GM18909 (cell line): ENCODE data around the gene BRS3.
"Not testable (repeated sequence)": the region's sequence is repeated elsewhere in the genome, so short reads cannot be mapped to it uniquely, and the experiment has no call there.

Source experiments
- ATAC-seq: cut with Tn5 transposase; IDR thresholded peaks from one replicate; pipeline ENCODE4 v1.9.1; 2021; ENCODE audit warnings: mild to moderate bottlenecking; ENCODE audit not compliant: unreplicated experiment, poor library complexity

The BRS3 gene

DNA sequence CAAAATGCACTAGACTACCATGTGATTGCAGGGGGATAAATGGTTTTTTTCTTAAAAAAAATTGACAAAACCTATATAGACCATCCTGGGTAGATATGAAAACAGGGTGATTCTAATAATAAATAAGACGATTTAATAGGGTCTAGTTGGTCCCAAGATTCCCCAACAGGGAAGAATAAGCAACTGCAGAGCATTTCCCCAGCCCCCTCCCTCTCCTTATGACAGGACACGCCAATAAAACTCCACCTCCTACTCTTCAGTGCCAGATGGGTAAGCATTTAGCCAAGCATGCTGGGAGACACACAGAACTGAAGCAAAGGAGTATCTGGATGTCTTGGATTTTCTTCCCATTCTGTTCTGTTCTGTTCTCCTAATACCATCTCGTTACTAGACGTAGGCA lies at the start of gene BRS3:
BRS3 (plus strand) TSS at position 301 of the 400 bp plus-strand sequence. CDS start 168 bp downstream, outside the sequence.
- ATAC-seq = no peak

DNA sequence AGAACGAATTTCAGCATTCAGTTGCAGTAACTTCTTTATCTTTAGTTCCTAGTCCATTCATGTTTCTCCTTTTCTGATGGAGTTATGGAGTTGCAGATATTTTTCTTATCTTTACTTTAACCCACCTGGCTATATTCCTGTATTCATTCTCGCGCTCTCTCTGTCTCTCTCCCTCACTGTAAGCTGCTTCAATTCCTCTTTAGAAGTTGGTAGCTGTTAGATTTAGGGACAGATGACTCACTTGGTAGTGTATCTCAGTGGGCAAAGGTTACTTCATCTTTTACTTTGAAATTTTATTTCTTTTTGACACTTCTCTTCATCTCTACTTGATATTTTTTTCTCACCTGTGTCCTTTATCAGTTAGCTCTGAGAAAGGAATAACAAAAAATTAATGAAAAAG lies 49.6 kb upstream of the BRS3 start:
- no peak for ATAC-seq

DNA sequence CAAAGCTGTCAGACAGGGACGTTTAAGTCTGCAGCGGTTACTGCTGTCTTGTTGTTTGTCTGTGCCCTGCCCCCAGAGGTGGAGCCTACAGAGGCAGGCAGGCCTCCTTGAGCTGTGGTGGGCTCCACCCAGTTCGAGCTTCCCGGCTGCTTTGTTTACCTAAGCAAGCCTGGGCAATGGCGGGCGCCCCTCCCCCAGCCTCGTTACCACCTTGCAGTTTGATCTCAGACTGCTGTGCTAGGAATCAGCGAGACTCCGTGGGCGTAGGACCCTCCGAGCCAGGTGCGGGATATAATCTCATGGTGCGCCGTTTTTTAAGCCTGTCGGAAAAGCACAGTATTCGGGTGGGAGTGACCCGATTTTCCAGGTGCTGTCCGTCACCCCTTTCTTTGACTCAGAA lies 42.1 kb upstream of the BRS3 start:
- ATAC-seq = not testable (repeated sequence)

DNA sequence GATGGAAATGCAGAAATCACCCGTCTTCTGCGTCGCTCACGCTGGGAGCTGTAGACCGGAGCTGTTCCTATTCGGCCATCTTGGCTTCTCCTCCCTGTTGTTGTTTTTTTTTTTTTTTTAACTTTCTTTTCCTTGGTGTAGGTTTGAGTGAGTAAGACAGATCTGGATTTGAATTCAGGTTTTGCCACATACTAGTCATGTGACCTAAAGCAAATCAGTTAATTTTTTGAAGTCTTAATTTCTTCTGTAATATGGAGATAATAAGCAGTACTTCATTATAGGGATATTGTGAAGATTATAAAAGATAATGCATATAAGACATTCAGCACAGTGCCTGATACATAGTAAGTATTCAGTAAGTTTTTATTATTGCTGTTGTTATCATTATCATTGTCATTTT lies 41.5 kb upstream of the BRS3 start:
- no peak for ATAC-seq

DNA sequence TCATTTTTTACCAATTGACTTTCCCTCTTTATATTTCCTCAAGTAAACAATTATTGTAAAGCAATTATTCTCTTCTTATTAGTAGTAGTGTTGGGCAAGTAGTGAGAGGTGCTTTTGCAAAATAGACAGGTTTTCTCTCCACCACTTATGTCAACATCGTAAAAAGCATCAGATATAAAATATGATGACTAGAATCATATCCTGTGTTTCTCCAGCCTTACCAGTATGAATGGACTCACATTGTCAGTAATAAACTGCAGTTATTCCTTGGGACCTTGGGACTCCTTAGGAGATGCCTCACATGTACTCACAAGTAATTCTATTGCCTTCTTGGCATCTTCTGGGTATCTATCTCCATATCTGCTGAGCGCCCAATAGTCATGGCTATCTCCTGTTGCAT lies 40.4 kb upstream of the BRS3 start:
- ATAC-seq = no peak

DNA sequence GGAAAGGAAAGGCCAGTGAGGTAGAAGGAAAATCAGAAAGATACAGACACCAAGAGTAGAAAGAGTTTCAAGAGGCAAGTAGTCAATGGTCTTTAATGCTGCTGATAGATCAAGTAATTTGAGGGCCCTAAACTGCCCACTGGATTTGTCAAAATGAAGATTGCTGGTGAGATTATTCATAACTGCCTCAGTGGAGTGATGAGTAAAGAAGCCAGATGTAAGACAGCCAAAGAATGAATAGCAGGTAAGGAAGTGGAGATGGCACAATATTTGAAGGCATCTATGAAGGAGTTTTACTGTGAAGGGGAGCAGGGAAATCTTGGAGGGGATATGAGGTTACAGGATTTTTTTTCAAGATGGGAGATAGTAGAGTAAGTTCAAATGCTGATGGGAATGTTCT lies 39.8 kb upstream of the BRS3 start:
- no peak for ATAC-seq

DNA sequence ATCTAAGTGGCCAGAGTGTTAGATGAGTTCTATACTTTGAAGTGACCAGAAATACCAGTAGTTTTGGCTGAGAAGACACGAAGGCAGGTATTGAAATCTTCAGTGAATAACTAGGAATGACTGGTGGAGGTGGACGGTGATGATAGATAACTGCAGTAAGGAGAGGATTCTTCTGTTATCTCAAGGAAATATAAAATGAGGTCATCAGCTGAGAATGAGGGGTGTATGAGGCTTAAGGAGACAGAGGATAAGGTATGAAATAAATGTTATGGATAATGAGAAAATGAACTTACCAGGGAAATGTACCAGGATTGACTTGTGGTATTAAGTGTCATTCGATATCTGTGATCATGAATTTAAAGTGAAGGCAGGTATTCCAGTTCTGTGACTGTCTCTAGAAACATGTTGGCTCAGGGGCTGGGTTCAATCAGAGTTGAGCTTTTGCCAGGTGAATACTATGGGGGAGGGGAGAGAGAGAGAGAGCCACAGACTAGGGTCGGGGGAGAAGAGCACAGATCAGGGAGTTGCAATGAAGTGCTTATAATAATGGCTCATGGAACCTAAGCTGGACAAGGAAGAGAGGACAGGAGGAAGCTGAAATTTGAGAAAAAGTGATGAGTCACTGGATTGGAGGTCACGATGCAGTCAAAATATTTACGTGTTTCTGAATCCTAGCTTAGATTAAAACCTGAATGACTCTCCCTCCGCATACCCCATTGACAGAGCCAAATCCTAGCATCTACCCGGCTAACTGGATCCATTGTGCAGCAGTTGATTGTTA lies 37.5 kb upstream of the BRS3 start:
- no peak for ATAC-seq

DNA sequence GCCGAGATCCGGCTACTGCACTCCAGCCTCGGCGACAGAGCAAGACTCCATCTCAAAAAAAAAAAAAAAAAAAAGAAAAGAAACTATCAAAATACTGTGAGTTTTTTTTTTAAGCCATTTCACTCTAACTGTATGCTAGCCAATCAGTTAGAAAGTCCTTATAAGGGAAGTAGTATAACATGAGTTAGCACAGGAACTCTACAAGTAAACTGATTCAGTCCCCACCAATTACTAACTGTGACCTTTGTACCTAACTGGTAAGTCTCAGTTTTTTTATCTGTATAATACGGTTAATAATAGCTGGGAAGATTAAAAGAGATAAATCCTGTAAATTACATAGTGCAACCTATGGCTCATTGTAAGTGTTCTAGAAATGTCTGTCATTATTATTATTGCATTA lies 35.1 kb upstream of the BRS3 start:
- no peak for ATAC-seq

DNA sequence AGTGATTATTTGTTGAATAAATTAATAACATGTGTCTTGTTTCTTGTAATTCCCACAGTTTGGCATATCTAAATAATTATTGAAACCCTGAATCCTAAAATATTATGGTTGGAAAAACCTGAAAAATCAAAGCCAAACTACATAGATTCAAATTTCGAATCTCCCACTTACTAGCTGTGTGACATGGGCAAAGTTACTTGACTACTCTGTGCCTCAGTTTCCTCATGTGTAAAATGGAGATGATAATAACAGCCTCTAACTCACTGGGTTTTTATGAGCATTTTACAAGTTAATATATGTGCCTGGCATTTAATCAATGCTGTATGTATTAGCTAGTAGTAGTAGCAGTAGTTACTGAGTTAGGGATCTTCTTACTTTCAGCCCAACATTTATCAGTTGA lies 34.6 kb upstream of the BRS3 start:
- no peak for ATAC-seq

DNA sequence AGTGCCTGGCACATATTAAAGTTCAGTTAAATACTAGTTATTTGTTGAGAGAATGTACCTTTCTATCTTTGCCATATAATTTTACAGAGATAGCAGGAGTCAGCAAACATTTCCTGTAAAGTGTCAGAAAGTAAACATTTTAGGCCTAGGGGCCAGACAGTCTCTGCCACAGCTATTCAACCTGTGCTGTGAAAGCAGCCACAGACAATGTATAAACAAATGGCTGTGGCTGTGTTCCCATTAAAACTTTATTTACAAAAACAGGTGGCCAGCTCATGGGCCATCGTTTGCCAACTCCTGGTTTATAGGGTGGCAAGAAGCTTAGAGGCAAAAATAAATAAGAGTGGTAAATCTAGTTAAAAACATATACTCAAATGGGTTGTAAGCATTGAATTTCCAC lies 34.0 kb upstream of the BRS3 start:
- ATAC-seq = no peak

DNA sequence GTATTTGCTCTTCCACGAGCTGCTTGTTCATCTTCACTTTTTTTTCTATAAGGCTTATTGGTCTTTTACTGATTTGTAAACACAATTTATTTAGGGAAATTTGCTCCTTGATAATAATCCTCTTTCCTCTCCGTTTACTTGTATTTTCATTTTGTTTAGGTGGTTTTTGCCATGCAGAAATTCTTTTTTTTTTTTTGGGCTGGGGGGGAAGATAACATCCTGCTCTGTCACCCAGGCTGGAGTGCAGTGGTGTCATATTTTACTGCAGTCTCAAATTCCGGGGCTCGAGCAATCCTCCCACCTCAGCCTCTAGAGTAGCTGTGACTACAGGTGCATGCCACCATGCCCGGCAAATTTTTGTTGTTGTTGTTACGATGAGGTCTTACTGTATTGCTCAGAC lies 31.6 kb upstream of the BRS3 start:
- ATAC-seq = no peak

DNA sequence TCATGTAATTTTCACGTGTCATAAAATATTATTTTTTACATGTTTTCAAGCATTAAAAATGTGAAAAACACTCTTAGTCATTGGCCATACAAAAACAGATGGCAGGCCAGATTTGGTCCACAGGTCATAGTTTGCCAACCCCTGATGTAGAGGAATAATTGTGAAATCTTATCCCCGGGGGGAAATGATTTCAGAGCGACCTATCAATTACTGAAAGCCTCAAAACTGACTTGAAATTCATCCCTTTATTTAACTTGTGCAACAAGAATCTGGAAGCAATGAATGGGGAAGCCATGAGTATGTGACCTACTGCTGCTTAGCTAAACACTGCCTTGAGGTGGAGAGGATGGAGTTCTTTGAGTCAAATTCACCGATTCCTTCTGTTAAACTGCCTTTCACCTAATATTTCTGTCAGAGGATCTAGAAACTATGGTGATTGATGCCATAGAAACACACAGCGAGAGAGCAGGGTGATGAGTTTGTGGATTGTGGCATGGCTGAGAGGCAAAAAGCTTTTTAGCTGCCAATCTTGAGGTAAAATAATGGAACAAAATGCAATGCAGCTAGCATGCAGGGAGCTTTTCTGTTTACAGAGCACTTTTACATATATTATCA lies 30.3 kb upstream of the BRS3 start:
- no peak for ATAC-seq

DNA sequence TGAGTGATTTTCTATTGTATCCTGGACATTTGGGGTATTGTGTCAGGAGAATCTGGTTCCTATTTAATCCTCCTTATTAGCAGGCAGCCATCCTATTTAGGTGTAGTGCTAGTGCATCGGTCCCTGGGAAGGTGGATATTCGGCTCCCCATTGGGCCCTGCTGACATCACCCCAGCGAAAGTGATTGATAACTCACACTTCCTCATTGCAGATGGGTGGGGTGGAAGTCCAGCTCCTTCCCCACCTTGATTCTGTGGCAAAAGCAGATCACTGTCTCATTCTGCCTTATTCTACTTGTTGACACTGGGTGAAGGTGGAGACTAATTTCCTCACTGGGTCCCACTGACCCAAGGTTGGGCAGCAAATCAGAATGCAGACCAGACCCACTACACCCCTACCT lies 23.2 kb upstream of the BRS3 start:
- ATAC-seq = no peak

DNA sequence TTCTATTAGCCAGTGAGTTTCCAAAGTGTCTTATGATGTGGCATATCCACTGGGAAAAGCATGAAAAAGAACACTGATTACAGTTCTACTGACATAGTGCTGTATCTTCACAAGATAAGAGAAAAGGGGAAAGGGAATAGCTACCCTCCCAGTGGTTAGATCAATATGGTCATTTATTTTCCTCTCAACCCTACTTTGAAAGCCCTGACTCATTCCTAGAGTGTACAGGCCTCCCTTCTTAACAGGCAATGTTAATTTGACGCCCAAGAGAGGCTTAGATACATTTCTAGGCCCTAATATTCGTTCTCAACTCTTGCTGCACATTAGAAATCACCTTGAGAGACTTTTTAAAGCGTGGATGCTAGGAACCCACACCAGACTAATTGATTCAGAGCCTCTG lies 20.4 kb upstream of the BRS3 start:
- ATAC-seq = no peak

DNA sequence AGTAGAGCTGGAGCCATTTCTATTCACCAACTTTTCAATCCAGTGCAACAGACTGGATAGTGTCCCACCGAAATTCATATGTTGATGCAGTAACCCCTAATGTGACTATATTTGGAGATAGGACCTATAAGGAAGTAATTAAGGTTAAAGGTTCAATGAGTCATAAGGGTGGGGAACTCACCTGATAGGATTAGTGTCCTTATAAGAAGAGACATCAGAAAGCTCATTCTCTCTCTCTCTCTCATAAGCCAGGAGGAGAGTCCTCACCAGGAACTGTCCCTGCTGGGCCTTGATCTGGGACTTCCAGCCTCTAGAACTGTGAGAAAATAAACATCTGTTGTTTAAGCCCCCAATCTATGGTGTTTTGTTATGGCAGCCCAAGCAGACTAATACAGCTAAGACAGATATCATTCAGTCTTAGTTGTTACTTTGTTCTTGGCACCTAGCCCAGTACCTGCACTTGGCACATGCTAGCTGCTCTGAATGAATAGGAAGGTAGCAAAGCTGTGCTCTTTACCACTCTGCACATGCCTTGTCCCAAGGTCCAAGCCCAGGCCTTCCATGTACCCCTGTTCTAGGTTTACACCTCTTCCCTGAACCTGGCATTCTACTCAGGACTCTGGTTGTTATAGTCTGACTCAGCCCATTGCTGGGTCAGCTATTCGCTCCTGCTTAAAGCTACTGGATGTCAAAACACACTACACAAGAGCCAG lies 19.2 kb upstream of the BRS3 start:
- no peak for ATAC-seq

DNA sequence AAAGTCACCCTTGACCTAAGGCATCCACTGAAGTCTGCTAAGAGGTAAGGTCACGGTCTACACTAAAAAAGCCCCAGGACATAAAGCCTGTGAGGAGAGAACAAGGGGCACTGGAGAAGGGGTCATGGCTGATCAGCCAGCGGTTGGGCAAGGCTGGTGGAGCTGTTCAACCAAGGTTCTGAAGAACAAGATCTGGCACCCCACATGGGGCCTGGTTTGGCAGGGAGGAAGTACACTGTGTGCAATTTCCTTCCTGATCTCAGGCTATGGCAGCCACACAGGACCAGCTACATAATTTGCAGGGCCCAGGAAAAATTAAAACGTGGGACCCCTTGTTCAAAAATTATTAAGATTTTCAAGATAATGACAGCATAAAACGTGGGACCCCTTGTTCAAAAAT lies 14.1 kb upstream of the BRS3 start:
- ATAC-seq = no peak

DNA sequence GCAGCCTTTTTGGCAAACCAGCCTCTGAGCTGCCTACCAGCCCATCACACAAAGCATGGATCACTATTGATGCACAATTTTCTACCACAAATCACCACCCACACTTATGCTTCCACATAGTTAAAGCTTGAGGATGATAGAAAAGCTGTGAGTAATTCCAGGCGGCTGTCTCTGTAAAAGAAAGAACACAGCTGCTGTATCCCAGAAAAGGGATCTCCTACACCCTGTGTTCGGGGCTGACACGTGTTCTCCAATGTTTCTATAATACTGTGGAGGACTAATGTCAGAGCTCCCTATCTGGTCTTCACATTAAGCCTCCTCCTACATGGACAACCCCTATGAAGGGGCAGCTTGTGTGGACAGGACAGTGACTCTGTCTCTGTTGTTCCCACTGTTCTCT lies 12.5 kb upstream of the BRS3 start:
- no peak for ATAC-seq

DNA sequence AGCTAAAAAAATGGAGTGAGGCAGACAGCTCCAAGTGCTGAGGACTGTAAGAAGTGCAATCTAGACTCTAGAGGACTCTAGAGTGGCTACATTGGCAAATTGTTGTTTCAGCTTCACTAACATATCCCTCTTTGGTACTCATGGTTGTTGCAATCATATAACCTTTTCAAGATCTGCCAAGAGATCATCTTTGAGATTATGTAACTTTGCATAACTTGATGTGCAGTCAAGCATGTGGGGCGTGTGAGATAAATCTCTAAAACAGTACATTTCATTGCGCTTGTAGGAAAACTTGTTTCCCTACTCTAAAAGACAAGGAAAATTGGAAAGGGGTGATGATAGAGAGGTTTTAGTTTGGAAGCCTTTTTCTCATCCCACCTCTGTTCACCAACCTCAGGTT lies 11.2 kb upstream of the BRS3 start:
- ATAC-seq = no peak

DNA sequence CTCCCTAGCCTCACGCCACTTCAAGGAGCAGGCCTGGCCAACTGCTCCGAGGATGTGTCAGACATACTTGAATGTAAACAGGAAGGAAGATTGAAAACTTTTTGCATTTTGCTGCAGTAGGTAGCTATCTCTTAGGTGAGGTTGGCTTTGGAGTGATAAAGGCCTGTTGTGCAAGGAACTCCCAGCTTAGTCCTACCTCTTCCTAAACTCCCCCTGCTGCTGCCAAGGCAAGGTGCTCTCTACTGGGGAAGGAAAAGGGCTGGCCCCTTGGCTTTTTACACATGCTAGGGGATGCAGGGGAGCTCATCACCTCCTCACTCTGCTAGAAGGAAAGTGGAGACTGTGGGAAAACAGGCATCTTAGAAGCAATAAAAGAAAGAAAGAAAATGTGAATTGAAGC lies 10.7 kb upstream of the BRS3 start:
- ATAC-seq = no peak

DNA sequence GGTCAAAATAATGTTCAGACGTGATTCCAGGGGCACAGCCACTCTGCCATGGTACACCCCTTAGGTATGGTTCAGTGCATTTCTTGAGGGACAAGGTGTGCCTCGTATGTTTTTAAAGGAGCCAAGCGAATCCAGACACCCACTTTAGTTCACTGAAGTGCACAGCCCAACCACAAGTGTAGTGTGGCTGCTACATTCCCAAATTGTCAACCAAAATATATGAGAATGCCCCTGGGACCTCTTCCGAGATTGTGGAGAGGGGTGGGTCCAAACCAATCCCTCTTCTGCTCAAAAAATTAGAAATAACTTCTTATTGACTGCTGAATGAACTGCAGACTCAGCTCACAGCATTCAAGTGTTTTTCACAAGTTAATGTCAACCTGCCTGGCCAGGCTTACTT lies 7.4 kb upstream of the BRS3 start:
- no peak for ATAC-seq

DNA sequence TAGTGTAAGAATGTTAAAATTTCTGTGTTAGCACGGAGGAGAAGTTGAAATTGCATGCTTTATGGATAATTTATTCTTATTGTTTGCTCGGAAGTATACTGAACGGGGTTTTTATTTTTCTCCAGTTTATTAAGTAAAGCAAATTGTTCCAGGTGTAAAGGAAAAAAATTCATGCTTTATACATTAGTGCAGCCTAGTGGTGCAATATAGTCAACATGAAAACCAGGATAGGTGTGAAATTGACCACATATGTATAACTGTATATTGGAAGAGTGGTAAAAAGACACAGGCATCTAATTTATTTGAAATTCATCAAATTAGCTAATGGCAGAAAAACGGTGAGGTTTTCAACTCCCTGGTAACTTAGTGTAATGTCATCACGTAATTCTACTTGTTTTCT lies 959 bp downstream of the BRS3 start:
- ATAC-seq = no peak

DNA sequence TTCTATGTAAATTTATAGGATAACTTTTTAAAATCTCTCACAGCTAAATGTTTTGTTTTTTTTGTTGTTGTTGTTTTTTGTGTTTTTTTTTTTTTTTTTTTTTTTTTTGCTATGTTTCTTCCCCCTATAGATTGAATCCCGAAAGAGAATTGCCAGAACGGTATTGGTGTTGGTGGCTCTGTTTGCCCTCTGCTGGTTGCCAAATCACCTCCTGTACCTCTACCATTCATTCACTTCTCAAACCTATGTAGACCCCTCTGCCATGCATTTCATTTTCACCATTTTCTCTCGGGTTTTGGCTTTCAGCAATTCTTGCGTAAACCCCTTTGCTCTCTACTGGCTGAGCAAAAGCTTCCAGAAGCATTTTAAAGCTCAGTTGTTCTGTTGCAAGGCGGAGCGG lies 4.1 kb downstream of the BRS3 start:
- no peak for ATAC-seq
